Measurements from ENCODE around the gene KCNQ5. TPM values are rescaled to one million over a fixed set of nuclear protein-coding genes. Genes with fewer than 3 reads are reported as not detected.

KCNQ5 gene
- total RNA-seq, 1 experiment from 2014 or later = 17.8 TPM

GRCh38 chr6:72702421-72702820, 80.6 kb downstream of the KCNQ5 start:
- peaks cover 9% of the 10 kb centered on the region for H3K4me1 ChIP-seq (ENCODE audit: insufficient read depth, low read length, poor library complexity, severe bottlenecking)
- H3K27me3 ChIP-seq (replicated peaks; ENCODE audit: insufficient read depth, low read depth, low read length, poor library complexity) = no peaks in the 10 kb centered on the region
- BruUV-seq (replicated peaks) = no TSS peak
- no peaks in the 10 kb centered on the region for H3K36me3 ChIP-seq (ENCODE audit: insufficient read depth, low read length, poor library complexity, severe bottlenecking)
- no peak for TF ChIP-seq CTCF (conservative IDR thresholded peaks at IDR 0.05; ENCODE audit: low read depth, low read length)
- TF ChIP-seq EZH2 (IDR thresholded peaks at IDR 0.05; ENCODE audit: borderline replicate concordance, low read depth, low read length, poor library complexity, severe bottlenecking) = no peak
- H3K9me3 ChIP-seq (ENCODE audit: low read depth, low read length, poor library complexity, severe bottlenecking) = no peaks in the 10 kb centered on the region
- H3K4me3 ChIP-seq (ENCODE audit: low read depth, low read length, poor library complexity, severe bottlenecking) = no peak overlapping the region
- ChIA-PET CTCF (no interaction called here), POLR2A (ENCODE audit: low non-redundant PET) (no interaction called here)
- DNase-seq (ENCODE audit: low spot score) = no peak
- intact Hi-C loops (cut with micrococcal nuclease; ENCODE audit: unreplicated experiment) = no loop called here
- H3K27ac ChIP-seq (ENCODE audit: low read depth, low read length, poor library complexity, severe bottlenecking) = no peak overlapping the region

GRCh38 chr6:72703093-72703492, 81.2 kb downstream of the KCNQ5 start:
- CTCF ChIA-PET = no interaction called here
- H3K4me3 ChIP-seq (ENCODE audit: low read depth, low read length, poor library complexity, severe bottlenecking) = no peak overlapping the region
- no peaks in the 10 kb centered on the region for H3K27me3 ChIP-seq (replicated peaks; ENCODE audit: insufficient read depth, low read depth, low read length, poor library complexity)
- no peak for TF ChIP-seq EZH2 (IDR thresholded peaks at IDR 0.05; ENCODE audit: borderline replicate concordance, low read depth, low read length, poor library complexity, severe bottlenecking)
- TF ChIP-seq CTCF (conservative IDR thresholded peaks at IDR 0.05; ENCODE audit: low read depth, low read length) = no peak
- no peak overlapping the region for H3K27ac ChIP-seq (ENCODE audit: low read depth, low read length, poor library complexity, severe bottlenecking)
- POLR2A ChIA-PET (ENCODE audit: low non-redundant PET) = no interaction called here
- no peaks in the 10 kb centered on the region for H3K36me3 ChIP-seq (ENCODE audit: insufficient read depth, low read length, poor library complexity, severe bottlenecking)
- no peak for DNase-seq (ENCODE audit: low spot score)
- BruUV-seq (replicated peaks) = no TSS peak
- no peaks in the 10 kb centered on the region for H3K9me3 ChIP-seq (ENCODE audit: low read depth, low read length, poor library complexity, severe bottlenecking)
- intact Hi-C loops (cut with micrococcal nuclease; ENCODE audit: unreplicated experiment) = no loop called here
- peaks cover 9% of the 10 kb centered on the region for H3K4me1 ChIP-seq (ENCODE audit: insufficient read depth, low read length, poor library complexity, severe bottlenecking)

- H3K36me3 ChIP-seq (ENCODE audit: insufficient read depth, low read length, poor library complexity, severe bottlenecking) = no peaks in the 10 kb centered on the region
- no peak overlapping the region for H3K4me3 ChIP-seq (ENCODE audit: low read depth, low read length, poor library complexity, severe bottlenecking)
- no peaks in the 10 kb centered on the region for H3K27me3 ChIP-seq (replicated peaks; ENCODE audit: insufficient read depth, low read depth, low read length, poor library complexity)
- intact Hi-C loops (cut with micrococcal nuclease; ENCODE audit: unreplicated experiment) = no loop called here
- ChIA-PET CTCF (no interaction called here), POLR2A (ENCODE audit: low non-redundant PET) (no interaction called here)
- peak; percentile 42 for DNase-seq (ENCODE audit: low spot score)
- H3K9me3 ChIP-seq (ENCODE audit: low read depth, low read length, poor library complexity, severe bottlenecking) = no peaks in the 10 kb centered on the region
- no peak overlapping the region for H3K27ac ChIP-seq (ENCODE audit: low read depth, low read length, poor library complexity, severe bottlenecking)
- no TSS peak for BruUV-seq (replicated peaks)
- TF ChIP-seq CTCF (conservative IDR thresholded peaks at IDR 0.05; ENCODE audit: low read depth, low read length) = peak; percentile 48
- TF ChIP-seq EZH2 (IDR thresholded peaks at IDR 0.05; ENCODE audit: borderline replicate concordance, low read depth, low read length, poor library complexity, severe bottlenecking) = no peak
- peaks cover 9% of the 10 kb centered on the region for H3K4me1 ChIP-seq (ENCODE audit: insufficient read depth, low read length, poor library complexity, severe bottlenecking)
These were observed 83.1 kb downstream of the KCNQ5 start for GRCh38 chr6:72704979-72705378.
